Measurements from ENCODE around the gene FOXP1. TPM values are rescaled to one million over a fixed set of nuclear protein-coding genes. Genes with fewer than 3 reads are reported as not detected.

FOXP1 gene
- total RNA-seq, 1 donor from 2014 or later: 26.1 TPM

GRCh38 chr3:71548705-71549384 is 34.7 kb downstream of the FOXP1 start:
- H3K4me3 ChIP-seq (ENCODE audit: low read depth, low read length): no peak overlapping the region
- TF ChIP-seq CTCF (conservative IDR thresholded peaks at IDR 0.05; ENCODE audit: low read depth, low read length): no peak
- peak; percentile 74 for DNase-seq (ENCODE audit: low read depth)

GRCh38 chr3:71547249-71548198 is 36.0 kb downstream of the FOXP1 start:
- no peak overlapping the region for H3K4me3 ChIP-seq (ENCODE audit: low read depth, low read length)
- TF ChIP-seq CTCF (conservative IDR thresholded peaks at IDR 0.05; ENCODE audit: low read depth, low read length): no peak
- no peak for DNase-seq (ENCODE audit: low read depth)

GRCh38 chr3:71546821-71547220 is 36.7 kb downstream of the FOXP1 start:
- TF ChIP-seq CTCF (conservative IDR thresholded peaks at IDR 0.05; ENCODE audit: low read depth, low read length): no peak
- no peak for DNase-seq (ENCODE audit: low read depth)
- no peak overlapping the region for H3K4me3 ChIP-seq (ENCODE audit: low read depth, low read length)

- no peak overlapping the region for H3K4me3 ChIP-seq (ENCODE audit: low read depth, low read length)
- DNase-seq (ENCODE audit: low read depth): no peak
- no peak for TF ChIP-seq CTCF (conservative IDR thresholded peaks at IDR 0.05; ENCODE audit: low read depth, low read length)
Observed at GRCh38 chr3:71545330-71545729, 38.2 kb downstream of the FOXP1 start.

GRCh38 chr3:71543371-71544016 is 40.0 kb downstream of the FOXP1 start:
- TF ChIP-seq CTCF (conservative IDR thresholded peaks at IDR 0.05; ENCODE audit: low read depth, low read length): no peak
- no peak overlapping the region for H3K4me3 ChIP-seq (ENCODE audit: low read depth, low read length)
- DNase-seq (ENCODE audit: low read depth): no peak

GRCh38 chr3:71542521-71543370 is 40.8 kb downstream of the FOXP1 start:
- TF ChIP-seq CTCF (conservative IDR thresholded peaks at IDR 0.05; ENCODE audit: low read depth, low read length): no peak
- no peak overlapping the region for H3K4me3 ChIP-seq (ENCODE audit: low read depth, low read length)
- DNase-seq (ENCODE audit: low read depth): no peak
